Activated naive CD4-positive, alpha-beta T cell treated with anti-CD3 and anti-CD28 coated beads, Interleukin-2, amount 50 U/mL, for 72 hours (primary cell): Measurements from ENCODE around the gene PSMD2. TPM values are rescaled to one million over a fixed set of nuclear protein-coding genes. Genes with fewer than 3 reads are reported as not detected.

Source experiments
- ATAC-seq, 2 donors: fragments of 150-1000 bp; cut with Tn5 transposase; 2 replicates each; pipeline ENCODE4 v1.10.0; 2021; ENCODE audit warnings: mild to moderate bottlenecking in 2 of 2, moderate library complexity in 2 of 2
- DNase-seq, 2 donors: peaks; one replicate each; pipeline ENCODE4 v3.0.0; 2021 to 2022; ENCODE audit warnings: low spot score in 2 of 2
- H3K27ac Mint-ChIP-seq, 2 donors: one replicate each; pipeline ENCODE4 v1.8.0; 2022; ENCODE audit warnings: mild to moderate bottlenecking in 2 of 2, mixed read lengths in 2 of 2
- H3K36me3 Mint-ChIP-seq, 2 donors: one replicate each; pipeline ENCODE4 v1.8.0; 2022; ENCODE audit warnings: mixed read lengths in 2 of 2
- H3K9me3 Mint-ChIP-seq, 2 donors: one replicate each; pipeline ENCODE4 v1.8.0; 2022; ENCODE audit warnings: mixed read lengths in 2 of 2
- total RNA-seq, 2 donors: library from RNA; stranded (reverse); gene quantifications; one replicate each; pipeline ENCODE4 v1.2.3, GENCODE V29; 2022

The PSMD2 gene
- total RNA-seq, 2 donors from 2014 or later, result 241 to 252 TPM

DNA sequence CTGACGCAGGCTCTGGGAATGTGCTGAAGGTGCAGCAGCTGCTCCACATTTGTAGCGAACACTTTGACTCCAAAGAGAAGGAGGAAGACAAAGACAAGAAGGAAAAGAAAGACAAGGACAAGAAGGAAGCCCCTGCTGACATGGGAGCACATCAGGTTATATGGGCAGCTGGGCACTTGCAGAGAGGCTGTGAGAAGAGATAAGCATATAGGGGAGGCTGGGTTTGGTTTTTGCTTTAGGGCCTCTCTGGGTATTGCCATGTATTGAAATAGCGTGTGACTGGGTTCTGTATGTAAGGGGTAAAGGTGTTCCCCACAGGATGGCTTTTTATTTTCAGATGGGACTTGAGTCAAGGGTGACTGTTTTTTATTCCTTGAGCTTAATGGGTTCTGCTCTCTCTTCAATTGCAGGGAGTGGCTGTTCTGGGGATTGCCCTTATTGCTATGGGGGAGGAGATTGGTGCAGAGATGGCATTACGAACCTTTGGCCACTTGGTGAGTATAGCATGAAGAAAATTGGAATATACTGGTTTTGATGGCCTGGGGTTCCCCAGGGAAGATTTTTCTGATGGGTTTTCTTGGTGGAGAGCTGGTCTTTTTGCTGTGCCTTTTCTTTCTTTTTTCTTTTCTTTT, 7.4 kb downstream of the PSMD2 start:
- H3K27ac Mint-ChIP-seq, result peak overlapping the region in 1 of 2 donors; percentile 47

DNA sequence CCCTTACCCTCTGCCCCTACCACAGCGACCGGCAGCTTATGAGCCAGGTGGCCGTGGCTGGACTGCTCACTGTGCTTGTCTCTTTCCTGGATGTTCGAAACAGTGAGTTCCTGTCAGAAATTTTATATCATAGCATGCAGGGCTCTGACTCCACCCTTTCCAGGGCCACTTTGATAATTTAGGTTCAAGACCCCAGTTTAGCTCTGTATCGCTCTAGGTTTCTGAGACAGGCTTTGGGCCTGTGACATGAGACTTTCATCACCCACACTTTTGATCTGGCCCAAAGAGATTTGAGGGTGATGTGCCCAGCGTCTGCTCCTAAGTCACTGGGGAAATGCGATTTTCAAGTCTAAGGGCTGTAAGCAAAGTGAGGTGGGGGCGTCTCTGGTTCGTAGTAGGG, 8.9 kb downstream of the PSMD2 start:
- no peak for DNase-seq
- H3K9me3 Mint-ChIP-seq, result no peaks in the 10 kb centered on the region
- peaks cover 10 to 36% of the 10 kb centered on the region in 2 donors for H3K36me3 Mint-ChIP-seq
- no peak for ATAC-seq
- H3K27ac Mint-ChIP-seq, result peak overlapping the region; percentile 18 to 35

More for the DNA sequence above, 7.4 kb downstream of the PSMD2 start:
- no peaks in the 10 kb centered on the region for H3K9me3 Mint-ChIP-seq
- peaks cover 17 to 36% of the 10 kb centered on the region in 2 donors for H3K36me3 Mint-ChIP-seq
- no peak for ATAC-seq
- no peak for DNase-seq

DNA sequence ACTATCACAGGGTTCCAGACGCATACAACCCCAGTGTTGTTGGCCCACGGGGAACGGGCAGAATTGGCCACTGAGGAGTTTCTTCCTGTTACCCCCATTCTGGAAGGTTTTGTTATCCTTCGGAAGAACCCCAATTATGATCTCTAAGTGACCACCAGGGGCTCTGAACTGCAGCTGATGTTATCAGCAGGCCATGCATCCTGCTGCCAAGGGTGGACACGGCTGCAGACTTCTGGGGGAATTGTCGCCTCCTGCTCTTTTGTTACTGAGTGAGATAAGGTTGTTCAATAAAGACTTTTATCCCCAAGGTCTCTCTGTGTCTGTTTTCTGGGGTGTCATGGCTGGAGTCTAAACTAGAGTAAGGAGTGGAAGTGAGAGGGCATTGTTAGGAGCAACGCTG, 9.7 kb downstream of the PSMD2 start:
- DNase-seq (no peak), ATAC-seq (no peak)
- no peaks in the 10 kb centered on the region for H3K9me3 Mint-ChIP-seq
- H3K27ac Mint-ChIP-seq, result peak overlapping the region in 1 of 2 donors; percentile 34
- peaks cover 10 to 36% of the 10 kb centered on the region in 2 donors for H3K36me3 Mint-ChIP-seq

DNA sequence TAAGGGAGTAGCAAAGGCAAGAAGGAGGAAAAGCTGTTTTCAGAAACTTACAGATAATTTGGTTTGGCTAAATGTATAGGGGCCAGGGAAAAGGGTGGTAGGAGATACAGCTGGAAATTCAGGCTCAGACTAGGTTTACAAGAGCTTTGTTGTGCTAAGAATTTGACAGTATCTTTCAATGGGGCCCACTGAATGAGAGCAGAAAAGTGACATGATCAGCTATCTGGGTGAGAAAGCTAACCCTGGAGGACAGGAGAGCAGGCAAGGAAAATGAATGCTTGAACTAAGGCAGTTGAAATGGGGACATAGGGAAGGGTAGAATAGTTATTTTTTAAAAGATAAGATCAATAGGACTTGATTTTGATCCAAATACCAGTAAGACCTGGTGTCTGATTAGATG, 12.6 kb downstream of the PSMD2 start:
- no peak for DNase-seq
- H3K36me3 Mint-ChIP-seq, result peaks cover 19 to 31% of the 10 kb centered on the region in 2 donors
- H3K9me3 Mint-ChIP-seq, result no peaks in the 10 kb centered on the region
- no peak for ATAC-seq
- no peak overlapping the region for H3K27ac Mint-ChIP-seq

DNA sequence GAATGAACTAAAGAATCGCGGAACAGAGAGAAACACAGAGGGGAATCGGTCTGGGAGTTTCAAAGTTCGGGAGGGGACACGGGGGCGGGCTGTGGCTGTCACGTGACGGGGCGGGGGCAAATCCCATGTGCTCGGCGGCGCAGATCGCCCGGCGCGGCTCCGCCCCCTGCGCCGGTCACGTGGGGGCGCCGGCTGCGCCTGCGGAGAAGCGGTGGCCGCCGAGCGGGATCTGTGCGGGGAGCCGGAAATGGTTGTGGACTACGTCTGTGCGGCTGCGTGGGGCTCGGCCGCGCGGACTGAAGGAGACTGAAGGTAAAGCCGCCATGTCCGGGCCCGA, 15.3 kb downstream of the PSMD2 start, which contains the start of gene EIF4G1:
TSS of gene EIF4G1 (plus strand) at position 244 of the 337 bp plus-strand sequence. CDS start 1,191 bp downstream, outside the sequence.
- DNase-seq (peak; percentile 92 to 95), ATAC-seq (peak; percentile 95 to 96)
- Mint-ChIP-seq H3K27ac (peak within 1 kb of the TSS; percentile 82 to 95), H3K9me3 (no peaks in the 10 kb centered on the region), H3K36me3 (peaks cover 23 to 29% of the 10 kb centered on the region in 2 donors)

DNA sequence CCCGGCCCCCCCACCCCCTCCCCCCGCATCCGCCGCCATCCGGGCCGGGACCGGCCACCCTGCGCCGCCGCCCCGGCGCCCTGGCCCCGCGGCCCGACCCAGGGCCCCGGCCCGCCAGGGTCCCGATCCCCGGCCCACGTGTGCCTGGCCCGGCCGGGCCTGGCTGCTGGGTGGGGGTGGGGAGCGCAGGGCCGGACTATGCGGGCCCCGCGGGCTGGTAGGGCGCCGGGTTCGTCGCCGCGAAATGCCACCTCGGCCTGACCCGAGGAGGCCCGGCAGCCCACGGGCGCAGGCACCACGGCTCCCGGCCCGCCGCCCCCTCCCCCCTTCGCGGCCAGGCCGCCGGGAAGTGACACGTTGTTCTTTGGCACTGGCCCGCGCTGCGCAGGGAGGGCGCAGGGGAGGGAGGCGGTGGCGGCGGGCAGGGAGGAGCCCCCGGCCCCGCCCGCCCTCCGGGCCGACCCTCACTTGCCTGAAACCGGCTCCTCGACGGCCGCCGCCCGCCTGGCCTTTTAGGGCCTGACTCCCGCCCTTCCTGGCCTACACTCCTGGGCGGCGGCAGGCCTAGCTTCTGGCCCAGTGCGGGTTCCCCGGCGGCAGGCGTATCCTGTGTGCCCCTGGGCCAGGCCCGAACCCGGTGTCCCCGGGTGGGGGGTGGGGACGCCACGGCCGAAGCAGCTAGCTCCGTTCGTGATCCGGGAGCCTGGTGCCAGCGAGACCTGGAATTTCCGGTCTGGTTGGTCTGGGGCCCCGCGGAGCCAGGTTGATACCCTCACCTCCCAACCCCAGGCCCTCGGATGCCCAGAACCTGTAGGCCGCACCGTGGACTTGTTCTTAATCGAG, 15.9 kb downstream of the PSMD2 start:
- ATAC-seq (peak; percentile 51 to 53), DNase-seq (peak in 1 of 2 donors; percentile 54)
- Mint-ChIP-seq H3K9me3 (no peaks in the 10 kb centered on the region), H3K27ac (peak overlapping the region; percentile 82 to 90), H3K36me3 (peaks cover 22 to 29% of the 10 kb centered on the region in 2 donors)

DNA sequence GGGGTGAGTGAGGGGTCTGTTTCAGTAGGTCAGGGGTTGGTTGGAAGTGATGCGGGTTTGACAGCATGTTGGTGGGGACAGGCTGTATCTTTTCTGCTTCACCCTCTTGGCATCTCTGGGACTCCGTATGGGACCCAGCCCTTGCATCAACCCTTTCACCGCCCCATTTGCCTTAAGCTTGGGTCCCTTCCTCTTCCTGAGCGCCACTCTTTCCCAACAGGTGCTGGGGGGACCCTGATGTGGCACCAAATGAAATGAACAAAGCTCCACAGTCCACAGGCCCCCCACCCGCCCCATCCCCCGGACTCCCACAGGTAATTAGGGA, 16.5 kb downstream of the PSMD2 start:
- no peak for DNase-seq
- no peak for ATAC-seq
- Mint-ChIP-seq H3K36me3 (peaks cover 20 to 29% of the 10 kb centered on the region in 2 donors), H3K27ac (peak overlapping the region; percentile 77 to 90), H3K9me3 (no peaks in the 10 kb centered on the region)

DNA sequence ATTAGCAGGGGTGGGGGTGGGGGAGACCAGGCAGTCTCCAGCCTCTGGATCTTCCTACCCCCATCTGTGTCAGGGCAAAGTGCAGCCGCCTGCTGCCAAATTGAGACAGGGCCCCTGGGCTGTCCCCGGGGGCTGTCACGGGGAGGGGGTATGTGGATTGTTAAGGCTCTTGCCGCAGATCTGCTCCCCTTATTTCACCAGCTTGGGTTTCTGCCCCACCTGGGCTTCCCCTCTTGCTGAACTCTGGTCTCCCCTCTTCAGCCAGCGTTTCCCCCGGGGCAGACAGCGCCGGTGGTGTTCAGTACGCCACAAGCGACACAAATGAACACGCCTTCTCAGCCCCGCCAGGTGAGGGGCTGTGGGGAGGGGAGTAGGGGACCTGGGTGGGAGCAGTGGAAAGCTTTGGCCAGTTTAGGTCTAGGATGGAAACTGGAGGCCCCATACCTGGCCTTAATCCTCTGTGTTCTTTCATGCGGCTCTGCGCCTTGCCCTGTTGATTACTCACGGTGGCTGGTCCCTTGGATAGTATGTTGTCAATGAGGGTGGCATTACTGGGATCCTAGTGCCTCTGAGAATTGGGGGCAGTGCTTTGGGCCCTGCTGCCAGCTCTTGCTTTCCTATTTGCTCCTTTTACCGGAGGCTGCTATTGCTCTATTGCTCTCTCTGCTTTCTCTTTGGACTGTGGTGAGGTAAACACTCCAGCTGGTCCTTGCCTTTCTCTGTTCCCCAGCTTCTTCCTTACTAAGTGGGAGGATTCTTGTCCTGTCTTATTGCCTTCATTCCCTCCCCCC, 17.0 kb downstream of the PSMD2 start:
- no peak for DNase-seq
- H3K36me3 Mint-ChIP-seq, result peaks cover 25 to 34% of the 10 kb centered on the region in 2 donors
- no peak for ATAC-seq
- peak overlapping the region; percentile 77 to 95 for H3K27ac Mint-ChIP-seq
- H3K9me3 Mint-ChIP-seq, result no peaks in the 10 kb centered on the region

DNA sequence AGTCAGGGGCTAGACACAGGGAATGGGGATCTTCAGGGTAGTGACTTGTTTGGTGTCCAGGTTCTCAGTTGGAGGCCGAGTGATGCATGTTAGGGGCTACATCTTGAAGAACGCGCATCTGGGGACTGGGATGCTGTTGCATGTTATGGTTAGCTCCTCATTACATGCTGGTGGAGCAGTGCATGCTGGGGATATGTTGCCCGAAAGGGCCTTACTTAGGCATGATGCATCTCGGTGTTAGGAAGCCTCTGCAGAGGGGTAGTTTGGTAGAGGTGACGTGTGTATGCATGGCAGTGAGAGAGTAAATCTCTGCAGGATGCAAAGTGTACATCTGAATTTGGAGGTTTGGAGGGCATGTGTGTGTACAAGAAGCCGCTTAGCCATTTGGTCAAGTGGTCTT, 17.8 kb downstream of the PSMD2 start:
- H3K9me3 Mint-ChIP-seq, result no peaks in the 10 kb centered on the region
- DNase-seq (no peak), ATAC-seq (no peak)
- H3K36me3 Mint-ChIP-seq, result peaks cover 32 to 41% of the 10 kb centered on the region in 2 donors
- H3K27ac Mint-ChIP-seq, result peak overlapping the region; percentile 77 to 95

DNA sequence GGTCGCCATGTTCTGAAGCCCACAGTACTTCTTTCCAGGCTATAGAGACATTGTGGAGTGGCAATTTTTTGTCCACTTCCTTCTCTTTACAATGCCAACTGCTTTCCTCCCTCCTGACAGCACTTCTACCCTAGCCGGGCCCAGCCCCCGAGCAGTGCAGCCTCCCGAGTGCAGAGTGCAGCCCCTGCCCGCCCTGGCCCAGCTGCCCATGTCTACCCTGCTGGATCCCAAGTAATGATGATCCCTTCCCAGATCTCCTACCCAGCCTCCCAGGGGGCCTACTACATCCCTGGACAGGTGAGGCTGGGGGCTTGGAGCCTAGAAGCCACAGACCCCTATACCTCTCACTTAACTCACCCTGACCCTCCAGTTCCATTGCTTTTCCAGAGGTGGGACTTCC, 18.2 kb downstream of the PSMD2 start:
- Mint-ChIP-seq H3K27ac (peak overlapping the region; percentile 15 to 95), H3K36me3 (peaks cover 32 to 42% of the 10 kb centered on the region in 2 donors)
- DNase-seq, result no peak

DNA sequence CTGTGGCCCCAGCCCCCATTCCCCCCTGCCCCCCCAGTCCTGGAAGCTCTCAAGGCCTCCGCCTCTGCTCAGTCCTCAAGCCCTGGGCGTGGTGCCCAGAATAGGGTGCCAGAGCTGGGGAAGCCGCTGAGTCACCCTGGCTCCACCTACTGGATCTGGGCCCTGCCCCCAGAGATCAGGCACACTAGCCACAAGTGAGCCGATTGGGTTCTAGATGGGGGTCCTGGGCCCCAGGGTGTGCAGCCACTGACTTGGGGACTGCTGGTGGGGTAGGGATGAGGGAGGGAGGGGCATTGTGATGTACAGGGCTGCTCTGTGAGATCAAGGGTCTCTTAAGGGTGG, 21.0 kb downstream of the PSMD2 start:
- Mint-ChIP-seq H3K36me3 (peaks cover 46 to 68% of the 10 kb centered on the region in 2 donors), H3K9me3 (no peaks in the 10 kb centered on the region), H3K27ac (peak overlapping the region; percentile 19 to 57)
- ATAC-seq (peak; percentile 48 to 59), DNase-seq (peak in 1 of 2 donors; percentile 39)

More for the DNA sequence above, 18.2 kb downstream of the PSMD2 start:
- no peak for ATAC-seq
- no peaks in the 10 kb centered on the region for H3K9me3 Mint-ChIP-seq

DNA sequence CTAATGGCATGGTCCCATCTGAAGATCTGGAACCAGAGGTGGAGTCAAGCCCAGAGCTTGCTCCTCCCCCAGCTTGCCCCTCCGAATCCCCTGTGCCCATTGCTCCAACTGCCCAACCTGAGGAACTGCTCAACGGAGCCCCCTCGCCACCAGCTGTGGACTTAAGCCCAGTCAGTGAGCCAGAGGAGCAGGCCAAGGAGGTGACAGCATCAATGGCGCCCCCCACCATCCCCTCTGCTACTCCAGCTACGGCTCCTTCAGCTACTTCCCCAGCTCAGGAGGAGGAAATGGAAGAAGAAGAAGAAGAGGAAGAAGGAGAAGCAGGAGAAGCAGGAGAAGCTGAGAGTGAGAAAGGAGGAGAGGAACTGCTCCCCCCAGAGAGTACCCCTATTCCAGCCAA, 22.6 kb downstream of the PSMD2 start:
- no peak for ATAC-seq
- Mint-ChIP-seq H3K36me3 (peaks cover 48 to 71% of the 10 kb centered on the region in 2 donors), H3K27ac (peak overlapping the region in 1 of 2 donors; percentile 96), H3K9me3 (no peaks in the 10 kb centered on the region)
- DNase-seq, result no peak

DNA sequence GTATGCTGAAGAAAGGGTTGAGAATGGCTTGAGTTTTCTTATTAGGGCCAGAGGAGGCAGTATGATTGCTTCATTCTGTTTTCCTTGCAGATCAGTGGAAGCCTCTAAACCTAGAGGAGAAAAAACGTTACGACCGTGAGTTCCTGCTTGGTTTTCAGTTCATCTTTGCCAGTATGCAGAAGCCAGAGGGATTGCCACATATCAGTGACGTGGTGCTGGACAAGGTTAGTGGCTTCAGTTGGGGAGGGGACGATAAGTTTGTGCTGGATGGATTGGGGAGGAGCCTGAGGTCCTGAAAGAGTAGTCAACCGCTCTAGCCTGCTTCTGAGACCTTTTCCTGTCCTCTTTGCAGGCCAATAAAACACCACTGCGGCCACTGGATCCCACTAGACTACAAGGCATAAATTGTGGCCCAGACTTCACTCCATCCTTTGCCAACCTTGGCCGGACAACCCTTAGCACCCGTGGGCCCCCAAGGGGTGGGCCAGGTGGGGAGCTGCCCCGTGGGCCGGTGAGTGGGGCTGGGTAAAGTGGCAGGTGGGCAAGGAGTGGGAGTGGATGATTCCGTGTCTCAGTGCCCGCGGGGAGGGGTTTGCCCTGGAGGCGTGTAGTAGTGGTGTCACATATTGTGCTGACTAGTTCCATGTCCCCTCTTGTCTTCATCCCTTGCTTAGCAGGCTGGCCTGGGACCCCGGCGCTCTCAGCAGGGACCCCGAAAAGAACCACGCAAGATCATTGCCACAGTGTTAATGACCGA, 23.9 kb downstream of the PSMD2 start:
- peak overlapping the region in 1 of 2 donors; percentile 84 for H3K27ac Mint-ChIP-seq
- ATAC-seq (no peak), DNase-seq (no peak)
- H3K36me3 Mint-ChIP-seq, result peaks cover 48 to 70% of the 10 kb centered on the region in 2 donors
- no peaks in the 10 kb centered on the region for H3K9me3 Mint-ChIP-seq

DNA sequence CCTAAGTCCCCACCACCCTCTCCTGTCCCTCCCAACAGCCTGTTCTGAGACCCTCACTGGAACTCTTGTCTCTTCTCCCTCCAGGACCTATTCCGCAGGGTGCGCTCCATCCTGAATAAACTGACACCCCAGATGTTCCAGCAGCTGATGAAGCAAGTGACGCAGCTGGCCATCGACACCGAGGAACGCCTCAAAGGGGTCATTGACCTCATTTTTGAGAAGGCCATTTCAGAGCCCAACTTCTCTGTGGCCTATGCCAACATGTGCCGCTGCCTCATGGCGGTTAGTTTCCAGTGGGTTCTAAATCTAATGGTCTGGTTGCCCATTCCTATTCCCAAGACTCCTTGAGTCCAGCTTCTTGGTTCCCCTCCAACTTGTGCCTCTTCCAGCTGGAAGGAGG, 24.7 kb downstream of the PSMD2 start:
- Mint-ChIP-seq H3K27ac (no peak overlapping the region), H3K36me3 (peaks cover 50 to 72% of the 10 kb centered on the region in 2 donors), H3K9me3 (no peaks in the 10 kb centered on the region)
- DNase-seq (no peak), ATAC-seq (no peak)

DNA sequence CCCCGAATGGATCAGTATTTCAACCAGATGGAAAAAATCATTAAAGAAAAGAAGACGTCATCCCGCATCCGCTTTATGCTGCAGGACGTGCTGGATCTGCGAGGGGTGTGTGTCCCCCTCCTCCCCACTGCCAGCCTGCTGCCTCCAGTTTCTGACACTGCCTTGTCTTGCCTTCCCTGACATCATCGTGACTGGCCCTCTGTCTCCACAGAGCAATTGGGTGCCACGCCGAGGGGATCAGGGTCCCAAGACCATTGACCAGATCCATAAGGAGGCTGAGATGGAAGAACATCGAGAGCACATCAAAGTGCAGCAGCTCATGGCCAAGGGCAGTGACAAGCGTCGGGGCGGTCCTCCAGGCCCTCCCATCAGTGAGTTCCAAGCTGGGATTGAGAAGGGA, 26.2 kb downstream of the PSMD2 start:
- H3K9me3 Mint-ChIP-seq, result no peaks in the 10 kb centered on the region
- H3K27ac Mint-ChIP-seq, result peak overlapping the region; percentile 34 to 96
- peaks cover 61 to 79% of the 10 kb centered on the region in 2 donors for H3K36me3 Mint-ChIP-seq
- DNase-seq, result no peak
- peak in 1 of 2 donors; percentile 5 for ATAC-seq

DNA sequence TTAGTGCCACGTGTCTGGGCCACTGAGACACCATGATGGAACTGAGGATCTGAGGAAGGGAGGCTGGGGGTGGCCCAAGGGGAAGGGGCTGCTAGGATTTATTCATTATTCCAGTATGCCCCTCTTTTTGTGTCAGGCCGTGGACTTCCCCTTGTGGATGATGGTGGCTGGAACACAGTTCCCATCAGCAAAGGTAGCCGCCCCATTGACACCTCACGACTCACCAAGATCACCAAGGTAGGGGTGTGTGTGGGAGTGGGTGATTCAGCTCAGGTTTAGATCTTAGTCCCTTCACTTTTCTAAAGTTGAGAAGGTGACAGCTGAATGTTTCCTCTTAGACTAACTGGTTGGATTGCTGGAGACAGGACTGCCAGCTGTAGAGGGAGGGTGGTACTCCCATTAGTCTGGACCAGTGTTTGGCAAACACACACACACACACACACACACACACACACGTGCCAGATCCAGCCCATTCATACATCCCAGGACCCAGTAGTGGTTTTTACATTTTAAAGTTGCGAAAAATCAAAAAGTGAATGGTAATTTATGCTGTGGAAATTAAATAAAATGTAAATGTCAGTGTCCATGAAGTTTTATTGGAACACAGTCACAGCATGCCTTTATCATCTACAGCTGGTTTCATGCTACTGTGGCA, 26.8 kb downstream of the PSMD2 start:
- H3K9me3 Mint-ChIP-seq, result no peaks in the 10 kb centered on the region
- DNase-seq, result no peak
- H3K36me3 Mint-ChIP-seq, result peaks cover 58 to 77% of the 10 kb centered on the region in 2 donors
- ATAC-seq, result peak; percentile 78 to 86
- H3K27ac Mint-ChIP-seq, result peak overlapping the region in 1 of 2 donors; percentile 96
